Endothelial cell of umbilical vein (primary cell): Measurements from ENCODE around the gene ASPM. TPM values are rescaled to one million over a fixed set of nuclear protein-coding genes. Genes with fewer than 3 reads are reported as not detected.

Experiments
- BruUV-seq: library from RNA; stranded (reverse); fragments of 400-500 nt; replicated peaks from 2 replicates; lab custom pipeline; 2021; lab: Mats Ljungman, UMichigan
- CTCF ChIA-PET: fragments of 300-600, 350-600 bp; sonication (Branson Sonifier 250); formaldehyde crosslinking; loops from one replicate; lab custom pipeline; 2021; ENCODE audit warnings: antibody characterized with exemption, inconsistent platforms; lab: Charles Lee
- POLR2A ChIA-PET: fragments of 300-600, 350-600 bp; sonication (Branson Sonifier 250); formaldehyde crosslinking; loops from one replicate; lab custom pipeline; 2021; ENCODE audit warnings: antibody characterized with exemption, inconsistent platforms; lab: Charles Lee
- DNase-seq: peaks from one replicate; pipeline ENCODE4 v3.0.0-alpha.2; 2011; ENCODE audit warnings: low read depth, low spot score
- FAIRE-seq: peaks from 2 replicates; lab custom pipeline; 2011; peaks lifted over from hg19 to GRCh38; lab: Jason Lieb, UNC
- H2AFZ ChIP-seq: 2 replicates; pipeline ENCODE4 v1.6.0; 2012; ENCODE audit warnings: low read depth, low read length, control low read depth, inconsistent platforms
- H3K27ac ChIP-seq: 2 replicates; pipeline ENCODE4 v1.5.1; 2011; ENCODE audit warnings: low read depth, mild to moderate bottlenecking, control low read depth, low read length, moderate library complexity; ENCODE audit not compliant: insufficient read depth
- H3K27me3 ChIP-seq, 2 experiments: 2 replicates each; pipeline versions ENCODE4 v1.6.0 to v1.6.1; 2011; ENCODE audit warnings: low read length in 2 of 2, mixed read lengths in 1 of 2; ENCODE audit not compliant: control insufficient read depth in 2 of 2, insufficient read depth in 2 of 2
- H3K36me3 ChIP-seq, 2 experiments: 2 replicates in 1 of 2; 3 replicates in 1 of 2; pipeline ENCODE4 v1.5.1; 2011; ENCODE audit warnings: low read length in 2 of 2, mild to moderate bottlenecking in 1 of 2, moderate library complexity in 1 of 2; ENCODE audit not compliant: control insufficient read depth in 2 of 2, insufficient read depth in 2 of 2; ENCODE audit errors: extremely low read depth in 1 of 2
- H3K4me1 ChIP-seq: 3 replicates; pipeline ENCODE4 v1.5.1; 2011; ENCODE audit warnings: mild to moderate bottlenecking, low read length; ENCODE audit not compliant: control insufficient read depth, insufficient read depth; ENCODE audit errors: extremely low read depth
- H3K4me2 ChIP-seq: 2 replicates; pipeline ENCODE4 v1.6.1; 2011; ENCODE audit warnings: low read length, control low read depth, mixed read lengths; ENCODE audit not compliant: insufficient read depth
- H3K4me3 ChIP-seq, 3 experiments: fragments of 200-600 bp in 1 of 3; sonication (generic), shearing (Covaris generic) in 1 of 3; replicated peaks in 1 of 3; 2 replicates each; pipeline ENCODE4 v1.5.1; 2011 to 2016; ENCODE audit warnings: control low read depth in 3 of 3, low read length in 3 of 3, mild to moderate bottlenecking in 2 of 3, inconsistent platforms in 1 of 3, low read depth in 1 of 3, moderate library complexity in 1 of 3; ENCODE audit not compliant: insufficient read depth in 1 of 3
- H3K79me2 ChIP-seq: 2 replicates; pipeline ENCODE4 v1.6.0; 2012; ENCODE audit warnings: low read length, inconsistent platforms; ENCODE audit not compliant: control insufficient read depth, insufficient read depth
- H3K9ac ChIP-seq: replicated peaks from 2 replicates; pipeline ENCODE3; 2011; ENCODE audit warnings: low read length, control low read depth; ENCODE audit not compliant: insufficient read depth; ENCODE audit errors: extremely low read depth
- H3K9me1 ChIP-seq: replicated peaks from 3 replicates; pipeline ENCODE4 v1.6.0; 2011; ENCODE audit warnings: mild to moderate bottlenecking, low read length; ENCODE audit not compliant: control insufficient read depth, insufficient read depth; ENCODE audit errors: extremely low read depth
- H3K9me3 ChIP-seq: replicated peaks from 2 replicates; pipeline ENCODE4 v1.5.1; 2012; ENCODE audit warnings: low read length, inconsistent platforms; ENCODE audit not compliant: control insufficient read depth, insufficient read depth
- H4K20me1 ChIP-seq: replicated peaks from 2 replicates; pipeline ENCODE3; 2011; ENCODE audit warnings: mild to moderate bottlenecking, low read length; ENCODE audit not compliant: control insufficient read depth, insufficient read depth; ENCODE audit errors: extremely low read depth
- EZH2 ChIP-seq: IDR thresholded peaks from 2 replicates; pipeline ENCODE4 v1.6.1; 2012; ENCODE audit warnings: borderline replicate concordance, low read depth, mild to moderate bottlenecking, moderate library complexity, low read length, inconsistent platforms; ENCODE audit not compliant: severe bottlenecking
- FOS ChIP-seq: IDR thresholded peaks from 2 replicates; pipeline ENCODE4 v1.6.1; 2011; ENCODE audit warnings: mild to moderate bottlenecking, low read length, moderate library complexity, borderline replicate concordance; ENCODE audit not compliant: insufficient read depth
- GATA2 ChIP-seq: IDR thresholded peaks from 2 replicates; pipeline ENCODE4 v1.7.0; 2011; ENCODE audit warnings: low read depth, mild to moderate bottlenecking, moderate library complexity, mixed read lengths, low read length; ENCODE audit not compliant: insufficient read length, insufficient read depth
- JUN ChIP-seq: IDR thresholded peaks from 2 replicates; pipeline ENCODE4 v1.6.1; 2011; ENCODE audit warnings: borderline replicate concordance, low read depth; ENCODE audit not compliant: insufficient read length, insufficient read depth
- MYC ChIP-seq: IDR thresholded peaks from one replicate; pipeline ENCODE4 v1.6.1; 2011; ENCODE audit warnings: mild to moderate bottlenecking, low read depth, low read length
- POLR2A ChIP-seq: IDR thresholded peaks from 2 replicates; pipeline ENCODE4 v1.6.1; 2012; ENCODE audit warnings: low read depth, mild to moderate bottlenecking, control low read depth, low read length
- POLR2AphosphoS5 ChIP-seq: IDR thresholded peaks from 2 replicates; pipeline ENCODE4 v1.6.1; 2012; ENCODE audit warnings: low read depth, mild to moderate bottlenecking, control low read depth, low read length, moderate library complexity; ENCODE audit not compliant: insufficient read depth
- dilution Hi-C: fragments of 300-500 bp; cut with MboI; formaldehyde crosslinking; loops from one replicate; pipeline ENCODE4 v1.15.0; 2019; ENCODE audit warnings: low sequenced_read_pairs; ENCODE audit not compliant: extremely low pct_ligation_motif_present
- intact Hi-C: fragments of 100-400 bp; cut with micrococcal nuclease; formaldehyde crosslinking; loops from one replicate; pipeline ENCODE4 v1.10.0; 2022
- polyA plus RNA-seq, 4 experiments: library from polyadenylated mRNA; depleted of rRNA in 3 of 4; stranded (reverse) in 3 of 4; unstranded in 1 of 4; fragments of >200 nt; gene quantifications; 2 replicates each; pipeline versions ENCODE4 v1.2.1 to v1.2.3, GENCODE V29; 2011 to 2012; ENCODE audit warnings: missing spikeins in 1 of 4
- total RNA-seq: library from RNA; stranded (reverse); gene quantifications from 2 replicates; pipeline ENCODE4 v1.2.3, GENCODE V29; 2021
- TF ChIP-seq, protein P1 (sequence below): IDR thresholded peaks from 2 replicates; pipeline ENCODE4 v1.6.1; 2011; ENCODE audit not compliant: insufficient read depth, insufficient read length
- TF ChIP-seq, protein P2 (sequence below), 2 donors: IDR thresholded peaks; 1 replicate in 1 of 2; 2 replicates in 1 of 2; pipeline ENCODE4 v1.5.1; 2011; ENCODE audit warnings: low read length in 2 of 2, mild to moderate bottlenecking in 2 of 2, moderate library complexity in 2 of 2, control low read depth in 1 of 2, inconsistent platforms in 1 of 2, low read depth in 1 of 2; ENCODE audit not compliant: insufficient read depth in 1 of 2; ENCODE audit errors: extremely low read depth in 1 of 2

ASPM gene
- total and polyA plus RNA-seq, 2 donors (not counting 3 experiments of a cell fraction or from before 2014, with no cell fraction given), result 5.3 to 55.1 TPM

DNA sequence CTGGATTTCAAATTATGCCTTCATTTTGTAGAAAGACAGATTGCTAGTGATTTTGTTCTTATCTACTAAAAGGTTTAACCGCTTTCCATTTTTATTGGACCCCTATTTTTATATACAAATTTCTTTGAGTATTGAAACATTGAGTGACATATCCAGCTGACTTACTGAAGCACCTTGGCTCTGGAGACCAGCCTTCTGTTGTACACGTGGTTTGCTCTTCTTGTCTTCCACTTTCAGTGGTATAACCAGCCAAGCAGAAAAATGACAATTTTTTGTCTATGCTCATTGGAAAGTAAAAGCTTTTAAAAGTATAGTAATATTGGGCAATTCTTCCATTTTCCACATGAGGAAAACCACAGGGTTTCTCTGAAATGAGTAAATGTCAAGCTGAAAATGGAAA is 83.8 kb downstream of the ASPM start:
- Histone ChIP-seq H3K4me1 (no peaks in the 10 kb centered on the region), H2AFZ (no peak overlapping the region), H3K4me3 (no peak overlapping the region), H3K9me1 (no peaks in the 10 kb centered on the region), H3K9me3 (no peaks in the 10 kb centered on the region), H3K4me2 (no peak overlapping the region), H3K79me2 (no peaks in the 10 kb centered on the region), H3K9ac (no peak overlapping the region), H4K20me1 (no peaks in the 10 kb centered on the region), H3K36me3 (no peaks in the 10 kb centered on the region), H3K27me3 (peaks cover 0 to under 1% of the 10 kb centered on the region in 2 experiments), H3K27ac (no peak overlapping the region)
- BruUV-seq, result no TSS peak
- dilution Hi-C loops (no loop called here), intact Hi-C loops (no loop called here)
- FAIRE-seq (no peak), DNase-seq (no peak)
- TF ChIP-seq, protein P1, sequence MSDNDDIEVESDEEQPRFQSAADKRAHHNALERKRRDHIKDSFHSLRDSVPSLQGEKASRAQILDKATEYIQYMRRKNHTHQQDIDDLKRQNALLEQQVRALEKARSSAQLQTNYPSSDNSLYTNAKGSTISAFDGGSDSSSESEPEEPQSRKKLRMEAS, result no peak
- TF ChIP-seq GATA2 (no peak), EZH2 (no peak), POLR2A (no peak), POLR2AphosphoS5 (no peak), MYC (no peak), JUN (no peak), FOS (no peak)
- TF ChIP-seq, protein P2, sequence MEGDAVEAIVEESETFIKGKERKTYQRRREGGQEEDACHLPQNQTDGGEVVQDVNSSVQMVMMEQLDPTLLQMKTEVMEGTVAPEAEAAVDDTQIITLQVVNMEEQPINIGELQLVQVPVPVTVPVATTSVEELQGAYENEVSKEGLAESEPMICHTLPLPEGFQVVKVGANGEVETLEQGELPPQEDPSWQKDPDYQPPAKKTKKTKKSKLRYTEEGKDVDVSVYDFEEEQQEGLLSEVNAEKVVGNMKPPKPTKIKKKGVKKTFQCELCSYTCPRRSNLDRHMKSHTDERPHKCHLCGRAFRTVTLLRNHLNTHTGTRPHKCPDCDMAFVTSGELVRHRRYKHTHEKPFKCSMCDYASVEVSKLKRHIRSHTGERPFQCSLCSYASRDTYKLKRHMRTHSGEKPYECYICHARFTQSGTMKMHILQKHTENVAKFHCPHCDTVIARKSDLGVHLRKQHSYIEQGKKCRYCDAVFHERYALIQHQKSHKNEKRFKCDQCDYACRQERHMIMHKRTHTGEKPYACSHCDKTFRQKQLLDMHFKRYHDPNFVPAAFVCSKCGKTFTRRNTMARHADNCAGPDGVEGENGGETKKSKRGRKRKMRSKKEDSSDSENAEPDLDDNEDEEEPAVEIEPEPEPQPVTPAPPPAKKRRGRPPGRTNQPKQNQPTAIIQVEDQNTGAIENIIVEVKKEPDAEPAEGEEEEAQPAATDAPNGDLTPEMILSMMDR (IDR thresholded peaks at IDR 0.05; ENCODE audit: extremely low read depth in 1 of 2, insufficient read depth in 1 of 2, low read depth in 1 of 2, low read length in 2 of 2), result no peak
- POLR2A ChIA-PET, result no interaction called here
- CTCF ChIA-PET, result no interaction called here
